HepG2 (cell line): ENCODE results near the gene MIEF2. TPM values are rescaled to one million over a fixed set of nuclear protein-coding genes. Genes with fewer than 3 reads are reported as not detected.

Experiments used
- AHDC1 ChIP-seq: sonication (generic); formaldehyde crosslinking; IDR thresholded peaks from 2 replicates; pipeline ENCODE4 v1.5.1; 2020; ENCODE audit warnings: mild to moderate bottlenecking, missing genetic modification reagents, borderline replicate concordance
- BHLHE40 ChIP-seq: IDR thresholded peaks from 2 replicates; pipeline ENCODE4 v1.6.1; 2011; ENCODE audit warnings: low read length, improper control_type of control experiment
- DNMT3B ChIP-seq: conservative IDR thresholded peaks from 2 replicates; pipeline ENCODE4 v1.6.1; 2016; ENCODE audit warnings: missing biosample characterization, control low read depth
- HNF4A ChIP-seq: sonication (generic); formaldehyde crosslinking; IDR thresholded peaks from 2 replicates; pipeline ENCODE4 v1.4.0; 2020; ENCODE audit warnings: missing genetic modification reagents
- IKZF1 ChIP-seq: fragments of 450-650 bp; IDR thresholded peaks from 2 replicates; pipeline ENCODE4 v1.7.1; 2016
- MAFF ChIP-seq: IDR thresholded peaks from 2 replicates; pipeline ENCODE4 v1.6.1; 2011; ENCODE audit warnings: low read depth, low read length, improper control_type of control experiment
- ZBED4 ChIP-seq: sonication (generic); formaldehyde crosslinking; IDR thresholded peaks from 2 replicates; pipeline ENCODE4 v1.4.0; 2020; ENCODE audit warnings: missing genetic modification reagents, borderline replicate concordance
- ZBTB40 ChIP-seq, 2 experiments: fragments of 450-650 bp in 1 of 2; sonication (generic) in 1 of 2; formaldehyde crosslinking in 1 of 2; IDR thresholded peaks; 2 replicates each; pipeline versions ENCODE4 v1.6.1 to v1.8.0; 2016 to 2022; ENCODE audit warnings: antibody characterized with exemption in 1 of 2, mild to moderate bottlenecking in 1 of 2, missing genetic modification reagents in 1 of 2
- ZNF652 ChIP-seq: IDR thresholded peaks from 2 replicates; pipeline ENCODE4 v1.6.1; 2016; ENCODE audit warnings: low read depth, borderline replicate concordance
- ZNF841 ChIP-seq: sonication (generic); formaldehyde crosslinking; IDR thresholded peaks from 2 replicates; pipeline ENCODE4 v1.8.1; 2023; ENCODE audit warnings: missing genetic modification reagents, borderline replicate concordance
- polyA plus RNA-seq, 8 experiments: library from polyadenylated mRNA; depleted of rRNA in 3 of 8; stranded (reverse) in 7 of 8; unstranded in 1 of 8; fragments of >200 nt; fragmentation: Illumina TruSeq in 4 of 8; extraction: Trizol in 4 of 8; gene quantifications; 2 replicates each; pipeline versions ENCODE4 v1.2.1 to v1.2.3, GENCODE V29; 2011 to 2016; ENCODE audit warnings: low read depth in 4 of 8, missing spikeins in 1 of 8, mixed read lengths in 1 of 8; ENCODE audit not compliant: insufficient read depth in 1 of 8
- total RNA-seq, 5 experiments: library from RNA; depleted of rRNA; stranded (reverse); fragments of >200 nt; fragmentation: Illumina TruSeq; extraction: Trizol; gene quantifications; 2 replicates each; pipeline ENCODE4 v1.2.3, GENCODE V29; 2016; ENCODE audit warnings: low read depth in 1 of 5

The MIEF2 gene
- total and polyA plus RNA-seq, 2 of the 13 experiments (the other 11 are each of a cell fraction or from before 2014, with no cell fraction given), result 6.0 to 8.0 TPM

- TF ChIP-seq ZBTB40 (IDR thresholded peaks at IDR 0.05), result no peak
- TF ChIP-seq ZBTB40 (CRISPR knock-in tag; IDR thresholded peaks at IDR 0.05), result no peak
- no peak for TF ChIP-seq ZNF652
- no peak for TF ChIP-seq AHDC1 (CRISPR knock-in tag)
- TF ChIP-seq BHLHE40, result 0 out of 2 replicates have a peak, but pooled peaks have one; percentile 25
- no peak for TF ChIP-seq ZBED4 (CRISPR knock-in tag)
- TF ChIP-seq ZNF841, result no peak
- no peak for TF ChIP-seq HNF4A (CRISPR knock-in tag)
- no peak for TF ChIP-seq IKZF1
- TF ChIP-seq MAFF, result no peak
- TF ChIP-seq DNMT3B, result no peak
These were observed 35.3 kb upstream of the MIEF2 start, which contains the start of gene LLGL1 (continued) for GRCh38 chr17:18225121-18225641.
